Spleen (tissue), 11 donors: Measurements from ENCODE around the gene GMDS. TPM values are rescaled to one million over a fixed set of nuclear protein-coding genes. Genes with fewer than 3 reads are reported as not detected.

ENCODE experiments used
- DNase-seq: peaks from one replicate; pipeline ENCODE4 v3.0.0-alpha.2; 2020
- H3K27ac ChIP-seq, 8 donors: fragments of 200-600 bp; sonication (generic) in 7 of 8; 1 replicate in 4 of 8; 2 replicates in 4 of 8; pipeline versions ENCODE4 v1.5.0 to v1.8.0; 2016 to 2021; ENCODE audit warnings: inconsistent platforms in 4 of 8, mild to moderate bottlenecking in 4 of 8, moderate library complexity in 1 of 8
- H3K27me3 ChIP-seq, 7 donors: fragments of 200-600 bp; sonication (generic) in 6 of 7; replicated peaks in 1 of 7; 1 replicate in 4 of 7; 2 replicates in 3 of 7; pipeline versions ENCODE4 v1.5.0 to v1.8.0; 2016 to 2021; ENCODE audit warnings: inconsistent platforms in 3 of 7, mild to moderate bottlenecking in 1 of 7
- H3K36me3 ChIP-seq, 6 donors: fragments of 200-600 bp; sonication (generic) in 5 of 6; 1 replicate in 4 of 6; 2 replicates in 2 of 6; pipeline versions ENCODE4 v1.5.0 to v1.8.0; 2016 to 2021; ENCODE audit warnings: inconsistent platforms in 2 of 6
- H3K4me1 ChIP-seq, 6 donors: fragments of 200-600 bp; sonication (generic) in 5 of 6; 1 replicate in 3 of 6; 2 replicates in 3 of 6; pipeline versions ENCODE4 v1.5.0 to v1.8.0; 2016 to 2021; ENCODE audit warnings: inconsistent platforms in 3 of 6
- H3K4me3 ChIP-seq, 8 donors: fragments of 200-600 bp; sonication (generic) in 7 of 8; 1 replicate in 4 of 8; 2 replicates in 4 of 8; pipeline versions ENCODE4 v1.5.0 to v1.8.0; 2016 to 2021; ENCODE audit warnings: inconsistent platforms in 4 of 8, mild to moderate bottlenecking in 4 of 8, moderate library complexity in 2 of 8
- H3K9me3 ChIP-seq, 8 donors: fragments of 200-600 bp; sonication (generic) in 7 of 8; 1 replicate in 4 of 8; 2 replicates in 4 of 8; pipeline versions ENCODE4 v1.5.0 to v1.8.0; 2016 to 2021; ENCODE audit warnings: inconsistent platforms in 4 of 8
- CTCF ChIP-seq, 11 experiments: fragments of 200-600 bp in 7 of 11; fragments of 450-650 bp in 4 of 11; sonication (generic) in 4 of 11; IDR thresholded peaks in 8 of 11; conservative IDR thresholded peaks in 3 of 11; 1 replicate in 7 of 11; 2 replicates in 4 of 11; pipeline versions ENCODE4 v1.4.0 to v1.8.0; 2016 to 2021; ENCODE audit warnings: antibody characterized with exemption in 11 of 11, inconsistent platforms in 4 of 11, mild to moderate bottlenecking in 1 of 11
- POLR2A ChIP-seq, 3 donors: fragments of 450-650 bp; IDR thresholded peaks; one replicate each; pipeline ENCODE4 v1.5.1; 2017; ENCODE audit warnings: antibody characterized with exemption in 3 of 3, mild to moderate bottlenecking in 1 of 3
- POLR2AphosphoS5 ChIP-seq, 3 donors: sonication (generic); formaldehyde crosslinking; IDR thresholded peaks; one replicate each; pipeline ENCODE4 v1.5.1; 2017; ENCODE audit warnings: antibody characterized with exemption in 3 of 3
- WGBS, 5 donors: extraction: QIAGEN DNeasy Blood & Tissue Kit in 3 of 5; methylation state at CpG; one replicate each; pipeline versions ENCODE4 v1.1.5 to v1.1.7; 2013 to 2018; 5-methylcytosine and 5-hydroxymethylcytosine counted together
- intact Hi-C: fragments of 100-400 bp; cut with DNase I; formaldehyde crosslinking; loops from one replicate; pipeline ENCODE4 v1.15.0; 2023; ENCODE audit warnings: low total_unique reads
- polyA plus RNA-seq, 3 donors: library from polyadenylated mRNA; stranded (reverse); fragments of 200-250 nt; gene quantifications; one replicate each; pipeline ENCODE4 v1.2.1, GENCODE V29; 2013
- total RNA-seq, 7 donors: library from RNA; depleted of rRNA in 3 of 7; stranded (reverse); fragments of >200 nt in 3 of 7; fragmentation: NEBNext Ultra II Directional in 4 of 7; extraction: Animal tissue kit (Norgen Biotek cat#: 25700) in 4 of 7; gene quantifications; one replicate each; pipeline versions ENCODE4 v1.1.0 to v1.2.1, GENCODE V29; 2016 to 2021
- donor health status: healthy with polysubstance abuse.
- donor health status: DM: no; HTN: no; CAD: no; lungs with moderate emphysema.
- donor health status: DM: no; HTN: no; CAD: no.
- donor health status: Bipolar disorder and iron deficiency.
- donor health status: healthy.
- donor health status: DM: no; HTN: no; CAD: no.
- donor health status: DM: yes; HTN: yes; CAD: no.

GMDS gene
- total and polyA plus RNA-seq, 10 donors: 9.1 to 30.8 (median 17.7) TPM

GRCh38 chr6:1947922-1948321, 297.5 kb downstream of the GMDS start:
- no peaks in the 10 kb centered on the region for H3K4me1 ChIP-seq

GRCh38 chr6:1946583-1946982, 298.8 kb downstream of the GMDS start:
- TF ChIP-seq POLR2AphosphoS5 (IDR thresholded peaks at IDR 0.05): no peak
- no peak for TF ChIP-seq POLR2A (IDR thresholded peaks at IDR 0.05)
- TF ChIP-seq CTCF (IDR thresholded peaks at IDR 0.05 in 8 of 11, conservative IDR thresholded peaks at IDR 0.05 in 3 of 11): no peak
- no peak for DNase-seq
- Histone ChIP-seq H3K4me1 (no peaks in the 10 kb centered on the region), H3K27me3 (no peaks in the 10 kb centered on the region), H3K9me3 (no peaks in the 10 kb centered on the region), H3K4me3 (no peak overlapping the region), H3K27ac (no peak overlapping the region), H3K36me3 (no peaks in the 10 kb centered on the region)
- WGBS, 5 donors: 88 to 93% (median 89%) methylated on average over 3 of the region's 3 CpGs
- intact Hi-C loops: no loop called here

More at GRCh38 chr6:1947922-1948321, 297.5 kb downstream of the GMDS start:
- no peak for DNase-seq
- H3K36me3 ChIP-seq: peaks cover 0 to 5% (median 0%) of the 10 kb centered on the region in 6 donors
- intact Hi-C loops: no loop called here
- 94 to 98% (median 96%) methylated on average over 4 of the region's 4 CpGs for WGBS, 5 donors
- no peak overlapping the region for H3K4me3 ChIP-seq
- H3K27ac ChIP-seq: no peak overlapping the region
- H3K9me3 ChIP-seq: no peaks in the 10 kb centered on the region
- no peaks in the 10 kb centered on the region for H3K27me3 ChIP-seq
- no peak for TF ChIP-seq CTCF (IDR thresholded peaks at IDR 0.05 in 8 of 11, conservative IDR thresholded peaks at IDR 0.05 in 3 of 11)
- no peak for TF ChIP-seq POLR2AphosphoS5 (IDR thresholded peaks at IDR 0.05)
- TF ChIP-seq POLR2A (IDR thresholded peaks at IDR 0.05): no peak

- H3K36me3 ChIP-seq: no peaks in the 10 kb centered on the region
- H3K27ac ChIP-seq: no peak overlapping the region
- DNase-seq: no peak
- intact Hi-C loops: no loop called here
- no peaks in the 10 kb centered on the region for H3K4me1 ChIP-seq
- no peaks in the 10 kb centered on the region for H3K9me3 ChIP-seq
- 59 to 86% (median 76%) methylated on average over 9 of the region's 9 CpGs for WGBS, 5 donors
- H3K4me3 ChIP-seq: no peak overlapping the region
- no peak for TF ChIP-seq POLR2AphosphoS5 (IDR thresholded peaks at IDR 0.05)
- no peak for TF ChIP-seq CTCF (IDR thresholded peaks at IDR 0.05 in 8 of 11, conservative IDR thresholded peaks at IDR 0.05 in 3 of 11)
- no peak for TF ChIP-seq POLR2A (IDR thresholded peaks at IDR 0.05)
- H3K27me3 ChIP-seq: no peaks in the 10 kb centered on the region
Observed at GRCh38 chr6:1945235-1945832, 300.1 kb downstream of the GMDS start.

- Histone ChIP-seq H3K27me3 (no peaks in the 10 kb centered on the region), H3K9me3 (no peaks in the 10 kb centered on the region), H3K27ac (no peak overlapping the region), H3K4me1 (no peaks in the 10 kb centered on the region), H3K4me3 (no peak overlapping the region), H3K36me3 (no peaks in the 10 kb centered on the region)
- 92 to 95% (median 93%) methylated on average over 6 of the region's 6 CpGs for WGBS, 5 donors
- DNase-seq: no peak
- intact Hi-C loops: no loop called here
- TF ChIP-seq POLR2A (IDR thresholded peaks at IDR 0.05) (no peak), CTCF (IDR thresholded peaks at IDR 0.05 in 8 of 11, conservative IDR thresholded peaks at IDR 0.05 in 3 of 11) (no peak), POLR2AphosphoS5 (IDR thresholded peaks at IDR 0.05) (no peak)
Observed at GRCh38 chr6:1942834-1943233, 302.6 kb downstream of the GMDS start.
